GM12801 (cell line): ENCODE results near the gene MPIG6B.

Experiments used
- TF ChIP-seq, protein P1 (sequence below): IDR thresholded peaks from one replicate; pipeline ENCODE4 v1.5.1; 2011; ENCODE audit warnings: control low read depth; ENCODE audit not compliant: insufficient read length; ENCODE audit errors: extremely low read depth

MPIG6B gene

DNA sequence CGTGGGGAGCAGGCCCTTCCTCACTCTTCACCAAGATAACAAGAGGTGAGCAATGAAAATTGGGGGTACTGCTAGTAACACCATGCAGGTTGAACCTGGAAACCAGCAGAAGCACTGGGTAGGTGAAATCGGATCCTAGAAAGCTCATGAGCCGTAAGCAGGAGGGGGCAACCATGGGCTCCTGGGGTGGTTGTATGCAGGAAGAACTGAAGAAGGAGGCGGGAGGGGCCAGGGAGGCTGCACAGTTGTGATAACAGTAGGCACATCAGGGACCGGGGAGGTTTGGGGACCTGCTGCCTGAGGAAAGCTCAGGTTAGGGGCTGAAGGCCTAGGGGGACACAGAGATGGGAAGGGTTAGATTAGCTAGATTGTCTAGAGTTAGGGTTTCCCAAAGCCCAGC, 36.7 kb upstream of the MPIG6B start:
- TF ChIP-seq, protein P1, sequence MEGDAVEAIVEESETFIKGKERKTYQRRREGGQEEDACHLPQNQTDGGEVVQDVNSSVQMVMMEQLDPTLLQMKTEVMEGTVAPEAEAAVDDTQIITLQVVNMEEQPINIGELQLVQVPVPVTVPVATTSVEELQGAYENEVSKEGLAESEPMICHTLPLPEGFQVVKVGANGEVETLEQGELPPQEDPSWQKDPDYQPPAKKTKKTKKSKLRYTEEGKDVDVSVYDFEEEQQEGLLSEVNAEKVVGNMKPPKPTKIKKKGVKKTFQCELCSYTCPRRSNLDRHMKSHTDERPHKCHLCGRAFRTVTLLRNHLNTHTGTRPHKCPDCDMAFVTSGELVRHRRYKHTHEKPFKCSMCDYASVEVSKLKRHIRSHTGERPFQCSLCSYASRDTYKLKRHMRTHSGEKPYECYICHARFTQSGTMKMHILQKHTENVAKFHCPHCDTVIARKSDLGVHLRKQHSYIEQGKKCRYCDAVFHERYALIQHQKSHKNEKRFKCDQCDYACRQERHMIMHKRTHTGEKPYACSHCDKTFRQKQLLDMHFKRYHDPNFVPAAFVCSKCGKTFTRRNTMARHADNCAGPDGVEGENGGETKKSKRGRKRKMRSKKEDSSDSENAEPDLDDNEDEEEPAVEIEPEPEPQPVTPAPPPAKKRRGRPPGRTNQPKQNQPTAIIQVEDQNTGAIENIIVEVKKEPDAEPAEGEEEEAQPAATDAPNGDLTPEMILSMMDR: no peak

DNA sequence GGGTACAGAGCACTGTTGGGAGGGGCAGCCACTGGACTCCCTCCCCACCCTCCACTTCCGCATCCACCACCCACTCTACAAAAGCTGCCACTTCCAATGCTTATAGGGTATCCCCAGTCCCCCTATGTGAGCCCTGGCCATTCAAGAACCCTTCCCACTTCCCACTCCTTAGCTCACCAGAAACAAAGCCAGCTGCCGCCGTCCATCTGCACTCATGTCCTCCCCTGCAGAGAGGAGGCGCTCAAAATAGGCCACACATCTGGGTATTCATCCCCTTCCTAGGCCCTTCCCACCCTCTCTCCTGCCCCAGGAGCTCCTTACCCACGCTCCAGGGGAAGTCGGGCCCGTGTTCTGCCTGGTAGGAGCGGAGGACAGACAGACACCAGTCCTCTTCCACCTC, 35.9 kb upstream of the MPIG6B start:
- TF ChIP-seq, protein P1: no peak

DNA sequence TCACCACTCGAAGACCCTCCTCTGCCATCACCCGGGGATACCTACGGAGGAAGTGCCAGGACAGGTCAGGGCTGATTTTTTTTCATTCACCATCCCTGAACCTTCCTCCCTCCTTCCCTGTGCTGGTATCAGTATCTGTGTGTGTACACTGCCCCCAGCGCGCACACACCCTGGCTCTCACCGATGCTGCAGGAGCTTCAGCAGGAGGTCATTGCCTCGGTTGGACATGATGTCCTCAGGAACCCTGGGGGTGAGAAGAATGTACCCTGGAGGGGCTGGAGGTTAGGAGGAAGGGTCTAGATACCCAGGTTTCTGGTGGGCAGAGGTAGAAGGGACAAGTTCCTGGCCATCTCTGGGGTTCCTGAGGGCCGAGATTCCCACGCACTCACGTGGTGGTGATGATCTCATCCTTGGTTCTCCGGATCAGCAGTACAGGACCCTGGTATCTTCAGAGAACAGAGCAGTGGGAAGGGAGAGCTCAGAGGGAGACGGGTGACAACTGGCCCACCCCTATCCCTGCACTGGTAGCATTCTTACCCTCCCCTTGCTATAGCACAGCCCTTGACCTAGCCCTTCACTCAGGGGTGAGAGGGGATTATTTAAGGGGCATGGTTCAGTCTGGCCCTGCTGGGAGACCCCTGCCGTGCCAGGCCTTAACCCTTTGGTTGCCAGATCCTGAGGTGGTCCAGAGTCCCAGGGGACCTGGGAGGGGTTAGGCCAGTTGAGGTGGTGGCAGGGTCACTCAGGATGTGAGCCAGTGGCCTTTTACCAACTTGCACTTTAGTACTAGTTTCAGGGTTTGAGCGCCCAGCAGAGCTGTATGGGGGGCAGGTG, 35.1 kb upstream of the MPIG6B start:
- TF ChIP-seq, protein P1: no peak

DNA sequence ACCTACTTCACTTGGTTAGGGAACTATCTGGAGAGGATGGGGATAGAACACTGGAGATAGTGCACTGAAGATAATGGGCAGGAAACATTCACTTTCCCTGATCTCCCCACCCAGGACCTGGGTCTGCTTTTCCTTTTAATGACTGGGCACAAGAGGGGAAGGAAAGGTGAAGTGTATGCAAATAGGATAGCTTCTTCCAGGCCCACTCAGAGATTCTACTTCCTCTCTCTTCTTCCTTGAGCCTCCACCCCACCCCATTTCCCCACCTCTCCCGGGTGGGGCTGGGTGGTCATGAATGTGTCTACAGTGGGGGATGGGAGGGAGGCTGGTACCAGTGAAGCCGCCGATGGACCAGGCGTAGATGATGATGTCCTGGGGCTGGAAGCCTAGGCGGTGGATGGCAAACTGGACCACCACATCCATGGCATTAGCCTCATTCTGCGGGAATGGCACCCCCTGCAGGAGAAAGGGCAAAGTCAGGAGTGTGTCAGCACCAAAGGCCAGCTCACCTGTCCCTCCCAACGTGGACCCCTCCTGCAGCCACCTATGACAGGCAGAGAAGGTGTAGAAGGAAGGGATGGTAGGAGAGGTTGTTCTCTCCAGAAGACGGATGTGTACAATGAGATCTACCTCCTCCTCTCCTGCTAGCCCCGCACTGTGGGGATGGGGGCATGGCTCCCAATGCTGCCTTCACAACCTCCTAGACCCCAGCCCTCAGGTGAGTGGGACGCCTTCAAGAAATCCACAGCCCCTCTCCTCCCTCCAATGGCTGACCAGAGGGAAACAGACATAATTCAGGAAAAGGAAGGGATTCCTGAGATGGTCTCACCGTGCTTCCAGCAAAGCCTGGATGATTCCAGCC, 33.7 kb upstream of the MPIG6B start:
- TF ChIP-seq, protein P1: no peak

DNA sequence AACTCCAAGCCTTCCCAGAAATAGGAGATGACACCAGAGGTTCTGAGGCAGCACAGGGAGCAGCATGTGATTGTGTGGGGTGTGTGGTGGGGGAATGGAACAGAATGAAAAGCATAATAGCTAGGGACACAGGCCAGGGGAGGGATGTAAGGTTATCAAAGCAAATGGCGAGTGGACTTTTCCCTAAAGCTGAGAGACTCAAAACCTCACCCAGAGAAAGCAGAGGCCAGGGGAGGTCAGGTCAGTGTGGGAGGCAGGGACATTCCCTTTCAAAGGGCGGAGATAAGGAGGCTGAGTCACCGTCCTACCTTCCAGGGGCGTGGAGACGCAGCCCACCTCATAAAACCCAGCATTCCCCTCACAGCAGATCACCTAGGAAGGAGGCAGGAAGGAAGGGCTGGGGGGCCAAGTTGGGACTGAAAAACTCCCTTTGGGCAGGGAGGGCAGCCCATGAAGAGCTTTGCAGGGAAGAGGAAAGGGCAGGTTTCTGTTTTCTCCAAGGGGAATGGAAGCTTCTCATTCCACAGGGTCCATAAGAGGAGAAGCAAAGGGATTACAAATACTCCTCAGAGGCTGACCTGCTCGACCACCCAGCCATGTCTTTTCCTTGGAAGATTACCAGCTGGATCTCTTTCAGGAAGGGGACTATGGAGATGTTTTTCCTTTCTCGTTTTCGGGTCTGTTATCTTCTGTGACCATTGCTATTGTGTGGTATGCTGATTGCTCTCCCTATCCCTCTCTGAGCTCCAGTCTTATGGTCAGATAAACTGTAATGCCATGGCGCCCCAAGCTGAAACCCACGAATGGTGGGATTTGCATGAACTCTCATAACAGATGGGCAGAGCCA, 32.7 kb upstream of the MPIG6B start:
- TF ChIP-seq, protein P1: no peak

DNA sequence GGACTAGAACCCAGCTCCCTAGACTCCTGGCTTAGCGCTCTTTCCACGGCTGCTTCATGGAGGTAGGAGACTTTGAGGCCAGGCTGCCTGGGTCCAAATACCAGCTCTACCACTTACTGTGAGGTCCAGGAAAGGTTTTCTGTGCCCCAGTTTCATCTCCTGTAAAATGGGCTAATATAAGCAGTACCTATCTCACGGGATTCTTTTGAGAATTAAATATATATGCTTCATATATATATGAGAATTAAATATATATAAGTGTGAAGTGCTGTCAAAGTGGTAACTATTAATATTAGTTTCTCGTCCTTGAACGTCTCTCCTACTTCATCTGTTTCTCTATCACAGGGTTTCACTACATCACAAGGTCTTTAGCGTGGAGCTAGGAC, 32.1 kb upstream of the MPIG6B start:
- TF ChIP-seq, protein P1: no peak

DNA sequence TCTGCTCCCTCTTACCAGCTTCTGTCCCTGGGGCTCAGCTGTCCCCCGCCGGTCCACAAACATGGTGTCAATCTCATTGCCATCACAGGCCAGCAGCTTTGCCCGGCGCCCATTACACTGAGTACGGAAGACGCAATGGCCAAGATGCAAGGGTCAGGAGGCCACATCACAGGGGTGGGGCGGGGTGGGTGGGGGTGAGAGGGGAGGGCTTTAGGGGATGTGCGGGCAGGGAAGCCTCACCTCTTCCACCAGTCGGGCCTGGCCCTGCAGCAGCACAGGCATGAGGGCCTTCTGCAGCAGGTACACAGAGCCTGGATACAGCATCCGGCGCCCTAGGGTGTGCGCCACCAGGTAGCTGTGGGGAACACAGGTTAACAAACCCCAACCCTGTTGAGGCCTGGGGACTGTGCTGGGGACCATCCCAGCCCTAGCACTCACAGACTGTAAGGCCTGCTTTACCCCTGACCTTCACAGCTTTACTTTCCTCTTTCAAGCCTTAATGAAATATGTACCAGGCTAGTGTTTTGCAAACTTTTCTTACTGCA, 31.5 kb upstream of the MPIG6B start:
- TF ChIP-seq, protein P1: no peak
